Brain pericyte (primary cell): ENCODE data around the gene DDX23.
A peak's percentile ranks its signal among the peaks of the same experiment; 100 is the strongest.

Source experiments
- DNase-seq: peaks from one replicate; pipeline ENCODE4 v3.0.0-alpha.2; 2012; ENCODE audit warnings: low read depth, low spot score

The DDX23 gene

GRCh38 chr12:48795550-48796455 is 56.2 kb downstream of the DDX23 start:
- no peak for DNase-seq

GRCh38 chr12:48794870-48795269 is 57.1 kb downstream of the DDX23 start:
- no peak for DNase-seq

- DNase-seq = no peak
Measured at GRCh38 chr12:48793696-48794095, 58.3 kb downstream of the DDX23 start.

GRCh38 chr12:48789858-48790326 is 62.1 kb downstream of the DDX23 start:
- DNase-seq = no peak

- no peak for DNase-seq
Measured at GRCh38 chr12:48788854-48789775, 62.8 kb downstream of the DDX23 start, which contains the start of gene ADCY6. TSS of gene ADCY6 (minus strand) at chr12:48789089. CDS start at chr12:48783434, 5,655 bp downstream.

- DNase-seq = no peak
Measured at GRCh38 chr12:48788524-48788853, 63.5 kb downstream of the DDX23 start.

GRCh38 chr12:48787791-48788523 is 64.0 kb downstream of the DDX23 start:
- no peak for DNase-seq

GRCh38 chr12:48786591-48787544 is 65.1 kb downstream of the DDX23 start:
- no peak for DNase-seq

GRCh38 chr12:48783432-48783831 is 68.5 kb downstream of the DDX23 start:
- no peak for DNase-seq

- DNase-seq = no peak
Measured at GRCh38 chr12:48782457-48783395, 69.2 kb downstream of the DDX23 start.

GRCh38 chr12:48781750-48782456 is 70.1 kb downstream of the DDX23 start:
- no peak for DNase-seq

GRCh38 chr12:48780381-48781025 is 71.5 kb downstream of the DDX23 start:
- DNase-seq = no peak

- peak; percentile 76 for DNase-seq
Measured at GRCh38 chr12:48779869-48780268, 72.1 kb downstream of the DDX23 start.
